ENCODE data around the gene RBM10. TPM values are rescaled to one million over a fixed set of nuclear protein-coding genes. Genes with fewer than 3 reads are reported as not detected.
A peak's percentile ranks its signal among the peaks of the same experiment; 100 is the strongest.

Gene RBM10
- total RNA-seq, 1 donor from 2014 or later, result 28.5 TPM

DNA sequence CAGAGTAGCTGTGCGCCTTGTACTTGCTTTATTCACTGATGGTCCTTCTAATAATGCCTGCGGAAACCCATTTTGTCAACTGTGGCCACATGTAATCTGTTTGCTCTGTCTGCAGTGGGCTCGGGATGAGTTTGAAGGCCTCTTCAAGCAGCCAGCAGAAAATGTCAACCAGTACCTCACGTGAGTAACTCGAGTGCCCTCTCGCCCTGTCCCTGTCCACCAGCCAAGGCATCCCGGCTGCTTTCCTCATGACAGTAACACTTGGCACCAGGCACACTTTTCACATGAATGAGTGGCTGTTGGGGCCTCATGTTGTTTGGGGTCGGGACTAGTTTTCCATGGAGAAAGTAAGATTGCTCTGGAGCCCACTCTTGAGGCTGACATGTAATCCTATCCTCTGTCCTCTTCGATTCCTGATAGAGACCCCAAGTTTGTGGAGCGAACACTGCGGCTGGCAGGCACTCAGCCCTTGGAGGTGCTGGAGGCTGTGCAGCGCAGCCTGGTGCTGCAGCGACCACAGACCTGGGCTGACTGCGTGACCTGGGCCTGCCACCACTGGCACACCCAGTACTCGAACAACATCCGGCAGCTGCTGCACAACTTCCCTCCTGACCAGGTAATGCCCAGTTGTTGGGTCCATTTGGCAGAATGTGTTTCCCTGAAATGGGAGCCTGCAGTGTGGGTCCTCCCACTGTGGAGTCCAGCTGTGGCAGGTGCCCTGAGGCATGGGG is 64.7 kb downstream of the RBM10 start:
- ATAC-seq (peak; percentile 65), DNase-seq (ENCODE audit: missing footprints) (no peak)
- intact Hi-C loops (cut with DNase I), result no loop called here

- ATAC-seq (no peak), DNase-seq (ENCODE audit: missing footprints) (no peak)
- intact Hi-C loops (cut with DNase I), result no loop called here
Measured at GRCh38 chrX:47210661-47211425, 65.8 kb downstream of the RBM10 start.

GRCh38 chrX:47212381-47213293 is 67.6 kb downstream of the RBM10 start:
- DNase-seq (ENCODE audit: missing footprints), result no peak
- intact Hi-C loops (cut with DNase I), result no loop called here
- no peak for ATAC-seq

DNA sequence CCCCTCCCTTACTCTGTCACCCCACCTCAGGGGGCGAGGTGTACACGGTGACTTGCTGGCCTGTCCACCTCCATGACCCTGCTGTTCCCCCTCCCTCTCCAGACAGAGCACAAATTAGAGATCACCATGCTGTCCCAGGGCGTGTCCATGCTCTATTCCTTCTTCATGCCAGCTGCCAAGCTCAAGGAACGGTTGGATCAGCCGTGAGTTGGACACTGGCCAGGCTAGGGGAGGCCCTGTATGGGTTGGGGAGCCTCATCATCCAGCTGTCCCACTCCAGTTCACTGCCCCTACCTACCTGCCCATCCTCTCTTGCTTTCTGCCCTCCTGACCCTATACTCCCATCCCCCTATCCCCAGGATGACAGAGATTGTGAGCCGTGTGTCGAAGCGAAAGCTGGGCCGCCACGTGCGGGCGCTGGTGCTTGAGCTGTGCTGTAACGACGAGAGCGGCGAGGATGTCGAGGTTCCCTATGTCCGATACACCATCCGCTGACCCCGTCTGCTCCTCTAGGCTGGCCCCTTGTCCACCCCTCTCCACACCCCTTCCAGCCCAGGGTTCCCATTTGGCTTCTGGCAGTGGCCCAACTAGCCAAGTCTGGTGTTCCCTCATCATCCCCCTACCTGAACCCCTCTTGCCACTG is 69.5 kb downstream of the RBM10 start:
- intact Hi-C loops (cut with DNase I), result no loop called here
- DNase-seq (ENCODE audit: missing footprints) (no peak), ATAC-seq (no peak)

DNA sequence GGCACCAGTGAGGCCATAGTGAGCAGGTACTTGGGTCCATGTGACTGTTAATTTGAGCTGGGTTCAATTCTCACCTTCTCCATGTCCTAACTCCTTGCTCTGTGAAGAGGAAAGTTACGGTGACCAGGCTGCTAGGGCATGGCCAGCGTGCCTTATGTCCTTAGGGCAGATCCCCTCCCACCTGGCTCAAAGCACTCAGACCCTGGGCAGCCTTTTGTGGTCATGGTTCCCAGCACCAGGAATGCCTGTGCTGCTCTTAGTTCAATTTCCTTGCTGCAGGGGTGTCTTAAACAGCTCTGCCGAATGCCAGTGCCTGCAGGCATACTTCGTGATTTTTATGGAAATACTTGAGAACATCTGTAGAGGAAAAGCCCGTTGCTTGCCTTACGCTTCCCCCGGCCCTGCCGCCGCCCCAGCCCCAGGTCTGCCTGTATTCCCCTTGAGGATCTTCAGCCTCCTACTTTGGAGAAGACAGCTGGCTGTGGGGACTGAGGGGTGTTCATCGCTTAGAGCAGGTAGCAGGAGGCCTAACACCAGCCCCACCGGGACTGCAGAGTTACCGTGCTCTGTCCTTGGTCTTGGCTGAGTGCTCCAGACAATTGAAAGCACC is 70.4 kb downstream of the RBM10 start:
- no peak for DNase-seq (ENCODE audit: missing footprints)
- intact Hi-C loops (cut with DNase I), result no loop called here

GRCh38 chrX:47216393-47216925 is 71.4 kb downstream of the RBM10 start:
- no peak for DNase-seq (ENCODE audit: missing footprints)
- intact Hi-C loops (cut with DNase I), result no loop called here
- ATAC-seq, result no peak

More for the DNA sequence above, 70.4 kb downstream of the RBM10 start:
- ATAC-seq, result no peak

- intact Hi-C loops (cut with DNase I), result no loop called here
- ATAC-seq (peak; percentile 7), DNase-seq (ENCODE audit: missing footprints) (no peak)
Measured at GRCh38 chrX:47217121-47217851, 72.3 kb downstream of the RBM10 start.

- intact Hi-C loops (cut with DNase I), result loop anchor here (2.0 kb wide), 1 partner anchor 15 kb away; the partner anchor contains the start of gene USP11
- DNase-seq (ENCODE audit: missing footprints) (peak; percentile 97), ATAC-seq (peak; percentile 92)
Measured at GRCh38 chrX:47217852-47218279, 72.8 kb downstream of the RBM10 start.

GRCh38 chrX:47218280-47218919 is 73.4 kb downstream of the RBM10 start, which contains the start of gene CDK16:
Gene CDK16 (plus strand): TSS chrX:47218681. CDS start chrX:47223558, 4,877 bp downstream.
- ATAC-seq (peak; percentile 77), DNase-seq (ENCODE audit: missing footprints) (peak; percentile 85)
- intact Hi-C loops (cut with DNase I), result loop anchor here (2.0 kb wide), 1 partner anchor 14 kb away; the partner anchor contains the start of gene USP11

- no peak for ATAC-seq
- intact Hi-C loops (cut with DNase I), result loop anchor here (2.0 kb wide), 1 partner anchor 14 kb away; the partner anchor contains the start of gene USP11
- DNase-seq (ENCODE audit: missing footprints), result peak; percentile 75
Measured at GRCh38 chrX:47218920-47219815, 74.1 kb downstream of the RBM10 start.

- ATAC-seq (no peak), DNase-seq (ENCODE audit: missing footprints) (no peak)
- intact Hi-C loops (cut with DNase I), result no loop called here
Measured at GRCh38 chrX:47221756-47222155, 76.7 kb downstream of the RBM10 start.

GRCh38 chrX:47222751-47223350 is 77.8 kb downstream of the RBM10 start:
- DNase-seq (ENCODE audit: missing footprints) (no peak), ATAC-seq (no peak)

GRCh38 chrX:47223476-47224250 is 78.6 kb downstream of the RBM10 start:
- no peak for ATAC-seq
- intact Hi-C loops (cut with DNase I), result no loop called here
- no peak for DNase-seq (ENCODE audit: missing footprints)

More at GRCh38 chrX:47222751-47223350, 77.8 kb downstream of the RBM10 start:
- intact Hi-C loops (cut with DNase I), result no loop called here

DNA sequence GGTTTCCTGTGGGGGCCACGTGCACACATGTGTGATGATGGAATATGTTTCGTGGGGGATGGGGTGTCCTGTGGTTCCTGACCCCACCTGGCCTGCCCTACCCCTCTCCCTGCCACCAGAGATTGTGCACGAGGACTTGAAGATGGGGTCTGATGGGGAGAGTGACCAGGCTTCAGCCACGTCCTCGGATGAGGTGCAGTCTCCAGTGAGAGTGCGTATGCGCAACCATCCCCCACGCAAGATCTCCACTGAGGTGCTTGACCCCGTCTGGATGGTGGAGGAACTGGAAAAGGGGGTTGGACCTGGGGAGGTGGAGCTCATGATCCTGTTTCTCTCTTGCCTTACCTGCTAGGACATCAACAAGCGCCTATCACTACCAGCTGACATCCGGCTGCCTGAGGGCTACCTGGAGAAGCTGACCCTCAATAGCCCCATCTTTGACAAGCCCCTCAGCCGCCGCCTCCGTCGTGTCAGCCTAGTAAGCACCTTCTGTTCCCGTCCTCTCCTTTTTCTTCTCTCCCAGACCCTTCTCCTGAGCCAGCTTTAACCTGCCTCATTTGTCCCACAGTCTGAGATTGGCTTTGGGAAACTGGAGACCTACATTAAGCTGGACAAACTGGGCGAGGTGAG is 79.4 kb downstream of the RBM10 start:
- no peak for DNase-seq (ENCODE audit: missing footprints)
- intact Hi-C loops (cut with DNase I), result no loop called here
- ATAC-seq, result no peak
